ENCODE data around the gene PID1. TPM values are rescaled to one million over a fixed set of nuclear protein-coding genes. Genes with fewer than 3 reads are reported as not detected.

PID1 gene
- total and polyA plus RNA-seq, 11 donors, result 2.1 to 17.7 (median 7.1) TPM

DNA sequence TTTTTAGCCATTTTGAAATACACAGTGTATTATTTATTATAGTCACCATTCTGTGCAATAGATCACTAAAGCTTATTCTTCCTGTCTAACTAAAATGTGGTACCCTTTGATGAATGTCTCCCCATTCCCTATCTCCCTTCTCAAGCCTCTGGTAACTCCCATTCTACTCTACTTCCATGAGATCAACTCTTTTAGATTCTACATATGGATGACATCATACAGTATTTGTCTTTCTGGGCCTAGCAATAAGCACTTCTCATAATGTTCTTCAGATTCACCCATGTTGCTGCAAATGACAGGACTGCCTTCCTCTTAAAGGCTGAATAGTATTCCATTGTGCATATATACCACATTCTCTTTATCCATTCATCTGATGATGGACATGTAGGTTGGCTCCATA lies 210.9 kb downstream of the PID1 start:
- Histone ChIP-seq H3K4me1 (no peaks in the 10 kb centered on the region), H3K27ac (no peak overlapping the region), H3K4me3 (no peak overlapping the region), H3K27me3 (no peaks in the 10 kb centered on the region), H3K9me3 (peaks cover 0 to 18% (median 0%) of the 10 kb centered on the region in 12 donors), H3K36me3 (no peaks in the 10 kb centered on the region)
- DNase-seq (no peak), ATAC-seq (no peak)
- intact Hi-C loops (cut with DNase I), result no loop called here
- no peak for TF ChIP-seq POLR2A (IDR thresholded peaks at IDR 0.05)
- TF ChIP-seq, protein P1, sequence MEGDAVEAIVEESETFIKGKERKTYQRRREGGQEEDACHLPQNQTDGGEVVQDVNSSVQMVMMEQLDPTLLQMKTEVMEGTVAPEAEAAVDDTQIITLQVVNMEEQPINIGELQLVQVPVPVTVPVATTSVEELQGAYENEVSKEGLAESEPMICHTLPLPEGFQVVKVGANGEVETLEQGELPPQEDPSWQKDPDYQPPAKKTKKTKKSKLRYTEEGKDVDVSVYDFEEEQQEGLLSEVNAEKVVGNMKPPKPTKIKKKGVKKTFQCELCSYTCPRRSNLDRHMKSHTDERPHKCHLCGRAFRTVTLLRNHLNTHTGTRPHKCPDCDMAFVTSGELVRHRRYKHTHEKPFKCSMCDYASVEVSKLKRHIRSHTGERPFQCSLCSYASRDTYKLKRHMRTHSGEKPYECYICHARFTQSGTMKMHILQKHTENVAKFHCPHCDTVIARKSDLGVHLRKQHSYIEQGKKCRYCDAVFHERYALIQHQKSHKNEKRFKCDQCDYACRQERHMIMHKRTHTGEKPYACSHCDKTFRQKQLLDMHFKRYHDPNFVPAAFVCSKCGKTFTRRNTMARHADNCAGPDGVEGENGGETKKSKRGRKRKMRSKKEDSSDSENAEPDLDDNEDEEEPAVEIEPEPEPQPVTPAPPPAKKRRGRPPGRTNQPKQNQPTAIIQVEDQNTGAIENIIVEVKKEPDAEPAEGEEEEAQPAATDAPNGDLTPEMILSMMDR (IDR thresholded peaks at IDR 0.05), result no peak

DNA sequence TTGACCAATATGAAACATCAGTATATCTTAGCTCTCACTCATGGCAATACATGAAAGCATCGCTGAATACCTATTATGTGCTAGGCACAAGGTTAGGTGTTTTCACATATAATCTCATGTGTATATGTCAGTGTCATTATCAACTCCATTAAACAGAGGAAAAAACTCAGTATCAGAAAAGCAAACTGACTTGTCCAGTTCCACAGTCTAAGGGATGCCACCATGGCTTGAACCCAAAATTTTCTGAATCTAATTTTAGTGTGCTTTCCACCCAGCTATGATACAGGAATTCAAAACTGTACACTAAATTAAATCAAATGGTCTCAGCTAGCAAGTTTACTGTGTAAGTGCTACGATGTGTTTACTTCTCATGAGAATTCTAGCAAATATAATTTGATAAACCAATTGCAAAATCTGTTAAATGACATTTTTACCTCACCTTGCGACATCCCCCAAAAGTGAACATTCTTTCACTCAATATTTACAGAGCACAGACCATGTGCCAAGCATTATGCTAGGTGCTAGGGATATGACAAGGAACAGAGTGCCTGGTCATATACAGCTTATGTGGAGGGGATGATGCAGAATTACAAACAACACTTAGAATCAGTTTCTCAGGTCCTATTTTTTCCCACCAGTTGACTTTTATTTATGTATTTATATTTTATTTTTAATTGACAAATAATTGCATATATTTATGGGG lies 211.6 kb downstream of the PID1 start:
- Histone ChIP-seq H3K36me3 (no peaks in the 10 kb centered on the region), H3K9me3 (peaks cover 0 to 18% (median 0%) of the 10 kb centered on the region in 12 donors), H3K4me1 (no peaks in the 10 kb centered on the region), H3K4me3 (no peak overlapping the region), H3K27ac (no peak overlapping the region), H3K27me3 (no peaks in the 10 kb centered on the region)
- DNase-seq, result no peak
- TF ChIP-seq, protein P1 (IDR thresholded peaks at IDR 0.05), result no peak
- no peak for TF ChIP-seq POLR2A (IDR thresholded peaks at IDR 0.05)
- intact Hi-C loops (cut with DNase I), result no loop called here
- ATAC-seq, result no peak
- WGBS, 4 donors, result 84 to 90% (median 87%) methylated on average over 3 of the region's 3 CpGs

DNA sequence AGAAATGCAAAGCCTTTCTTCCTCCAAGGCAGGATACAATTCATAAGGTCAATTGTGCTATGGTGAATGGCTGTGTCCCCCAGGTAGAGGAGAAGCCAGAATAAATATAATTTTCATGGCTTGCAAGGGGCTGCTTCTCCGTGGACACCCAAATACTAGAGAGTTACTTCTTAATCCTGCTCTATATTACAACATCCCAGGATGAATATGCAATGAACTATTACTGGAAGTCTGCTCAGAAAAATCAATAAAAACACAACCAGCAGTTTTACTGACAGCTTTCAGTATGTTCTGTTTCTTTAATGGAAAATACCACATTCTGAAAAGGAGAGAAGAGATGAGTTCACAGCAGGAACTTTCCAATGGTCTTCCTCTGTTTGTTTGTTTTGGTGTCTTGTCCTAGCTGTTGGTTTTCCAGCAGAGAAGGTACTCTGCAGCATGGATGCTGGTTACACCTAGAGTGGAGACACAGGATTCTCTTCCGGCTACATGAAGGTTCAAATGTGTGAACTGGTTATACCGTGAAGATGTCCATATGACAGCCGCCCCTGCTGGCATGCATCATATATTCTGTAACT lies 213.0 kb downstream of the PID1 start:
- ATAC-seq (no peak), DNase-seq (no peak)
- intact Hi-C loops (cut with DNase I), result no loop called here
- WGBS, 4 donors, result 74 to 80% (median 76%) methylated on average over 4 of the region's 4 CpGs
- TF ChIP-seq POLR2A (IDR thresholded peaks at IDR 0.05), result no peak
- TF ChIP-seq, protein P1 (IDR thresholded peaks at IDR 0.05), result no peak
- Histone ChIP-seq H3K9me3 (peaks cover 0 to 18% (median 0%) of the 10 kb centered on the region in 12 donors), H3K27ac (no peak overlapping the region), H3K36me3 (no peaks in the 10 kb centered on the region), H3K4me1 (no peaks in the 10 kb centered on the region), H3K4me3 (no peak overlapping the region), H3K27me3 (no peaks in the 10 kb centered on the region)

DNA sequence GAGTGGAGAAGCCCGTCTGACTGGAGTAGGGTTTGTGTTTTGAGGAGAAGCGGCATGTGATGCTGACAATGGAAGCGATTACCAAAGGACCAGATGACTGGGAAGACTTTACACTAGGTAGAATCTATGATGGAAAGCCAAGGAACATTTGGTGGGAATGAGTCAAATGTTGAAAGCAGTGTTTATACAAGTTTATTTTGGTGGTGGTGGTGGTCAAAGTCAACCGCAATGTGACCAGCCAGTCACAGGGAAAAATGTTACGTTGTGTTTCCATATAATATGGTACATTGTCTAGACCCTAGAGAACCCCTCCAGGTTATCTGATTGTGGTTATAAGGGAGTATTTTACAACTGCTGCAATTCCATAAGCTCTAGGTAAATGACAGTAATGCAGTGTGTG lies 216.8 kb downstream of the PID1 start:
- DNase-seq (no peak), ATAC-seq (no peak)
- WGBS, 4 donors, result 67 to 88% (median 85%) methylated on average over 5 of the region's 5 CpGs
- no peaks in the 10 kb centered on the region for H3K9me3 ChIP-seq
- TF ChIP-seq POLR2A (IDR thresholded peaks at IDR 0.05), result no peak
- TF ChIP-seq, protein P1 (IDR thresholded peaks at IDR 0.05), result no peak
- no peaks in the 10 kb centered on the region for H3K27me3 ChIP-seq
- no peaks in the 10 kb centered on the region for H3K4me1 ChIP-seq
- H3K27ac ChIP-seq, result no peak overlapping the region
- H3K4me3 ChIP-seq, result no peak overlapping the region
- intact Hi-C loops (cut with DNase I), result no loop called here
- H3K36me3 ChIP-seq, result no peaks in the 10 kb centered on the region
